ENCODE measurements around the gene ATG7.
"Not testable (repeated sequence)": the region's sequence is repeated elsewhere in the genome, so short reads cannot be mapped to it uniquely, and the experiment has no call there.

The ATG7 gene

GRCh38 chr3:11477407-11477911 lies 205.3 kb downstream of the ATG7 start:
- no peak for DNase-seq

DNA sequence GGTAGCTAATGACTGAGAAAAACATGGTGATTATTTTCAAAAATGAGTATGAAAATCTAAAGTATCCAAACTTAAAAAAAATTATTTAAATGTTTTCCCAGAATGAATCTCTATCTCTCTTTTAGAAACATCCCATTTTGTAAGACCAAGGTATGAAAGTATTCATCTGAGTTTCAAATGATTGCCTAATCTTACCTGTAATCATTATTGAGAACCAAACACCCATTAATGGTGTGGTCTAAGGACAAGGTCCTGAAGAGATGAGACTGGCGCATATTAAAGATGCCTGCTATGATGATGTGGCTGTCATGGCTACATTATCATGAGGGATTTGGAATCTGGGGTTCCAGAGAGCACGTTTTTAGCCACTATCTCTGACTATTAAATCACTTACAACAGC lies 206.0 kb downstream of the ATG7 start:
- DNase-seq = no peak

DNA sequence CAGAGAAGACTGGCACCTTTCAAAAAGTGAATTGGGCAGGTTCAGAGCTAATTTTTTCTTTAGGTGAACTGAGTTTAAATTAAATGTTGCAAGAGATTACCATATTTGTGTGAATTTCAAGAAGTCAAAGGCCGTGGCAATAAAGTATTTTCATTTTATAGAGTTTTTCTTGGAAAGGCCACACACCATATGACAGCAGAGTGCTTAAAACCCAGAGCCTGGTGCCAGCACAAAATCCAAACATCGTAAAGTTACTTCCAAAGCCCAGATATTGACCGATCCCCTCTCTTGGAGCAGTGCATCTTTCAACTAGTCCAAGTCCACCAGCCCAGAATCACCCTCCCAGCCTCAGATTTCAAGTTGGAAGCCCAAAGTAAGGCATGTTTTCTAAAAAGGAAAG lies 207.0 kb downstream of the ATG7 start:
- no peak for DNase-seq

DNA sequence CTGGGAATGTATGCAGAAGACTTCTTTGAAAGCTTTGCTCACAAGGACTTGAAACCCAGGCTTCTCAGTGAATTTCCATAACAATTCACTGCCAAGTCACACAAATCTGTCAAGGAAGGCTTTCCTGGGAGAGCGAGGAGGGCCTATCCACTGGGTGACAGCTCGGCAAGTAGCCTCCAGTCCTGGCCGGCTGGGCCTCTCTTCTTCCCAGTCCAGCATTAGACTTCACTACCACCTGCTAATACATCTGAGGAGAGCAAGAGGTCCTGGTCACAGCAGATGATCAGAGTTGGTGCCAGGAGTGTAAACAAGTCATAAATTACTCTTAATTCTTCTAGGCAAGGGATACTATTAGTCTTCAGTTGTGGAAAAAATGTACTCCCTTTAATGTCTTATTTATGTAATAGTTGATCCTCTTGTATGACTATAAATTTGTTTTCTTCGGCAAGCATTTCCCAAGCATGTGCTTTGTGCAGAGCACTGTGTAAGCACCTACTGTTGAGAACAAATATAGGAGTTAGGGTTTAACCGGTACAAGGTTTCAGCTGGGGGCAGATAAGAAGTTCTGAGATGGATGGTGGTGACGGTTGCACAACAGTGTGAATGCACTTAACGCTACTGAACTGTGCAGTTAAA lies 208.6 kb downstream of the ATG7 start:
- peak in 1 of 2 experiments; percentile 43 for DNase-seq

DNA sequence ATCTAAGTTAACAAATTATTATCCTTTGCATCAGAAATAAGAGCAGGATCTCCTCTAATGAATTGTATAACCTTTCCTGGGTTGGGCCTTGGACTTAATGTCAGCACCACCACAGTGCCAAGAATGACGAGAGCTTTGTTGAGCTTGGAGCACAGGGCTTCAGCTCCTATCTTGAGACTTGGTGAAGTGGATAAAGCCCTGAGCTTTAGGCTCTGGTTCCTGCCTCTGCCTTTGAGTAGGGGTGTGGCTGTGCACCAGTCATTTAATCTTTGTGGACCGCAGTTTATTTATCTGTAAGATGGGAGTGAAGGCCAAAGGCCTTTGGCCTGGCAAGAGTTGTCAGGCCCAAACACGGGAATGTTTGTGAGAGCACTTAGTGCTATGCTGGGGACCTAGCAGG lies 209.4 kb downstream of the ATG7 start:
- DNase-seq = no peak

GRCh38 chr3:11482021-11482420 lies 209.8 kb downstream of the ATG7 start:
- DNase-seq = no peak

DNA sequence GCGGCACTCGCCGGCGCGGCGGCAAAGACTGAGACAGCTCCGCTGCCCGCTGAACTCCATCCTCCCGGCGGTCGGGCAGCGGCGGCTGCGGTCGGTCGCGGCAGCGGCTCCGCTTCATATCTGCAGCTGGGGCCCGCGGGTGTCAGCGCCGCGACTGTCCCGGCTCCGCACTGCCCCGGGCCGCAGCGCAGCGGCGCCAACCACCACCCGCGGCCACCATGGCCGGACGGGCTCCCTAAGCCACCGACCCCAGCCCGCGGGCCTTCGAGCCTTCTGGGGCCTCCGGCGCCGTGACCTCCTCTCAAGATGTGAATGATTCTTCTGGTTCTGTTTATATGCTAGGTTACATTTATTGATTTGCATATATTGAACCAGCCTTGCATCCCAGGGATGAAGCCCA lies 216.2 kb downstream of the ATG7 start:
- DNase-seq = not testable (repeated sequence)

DNA sequence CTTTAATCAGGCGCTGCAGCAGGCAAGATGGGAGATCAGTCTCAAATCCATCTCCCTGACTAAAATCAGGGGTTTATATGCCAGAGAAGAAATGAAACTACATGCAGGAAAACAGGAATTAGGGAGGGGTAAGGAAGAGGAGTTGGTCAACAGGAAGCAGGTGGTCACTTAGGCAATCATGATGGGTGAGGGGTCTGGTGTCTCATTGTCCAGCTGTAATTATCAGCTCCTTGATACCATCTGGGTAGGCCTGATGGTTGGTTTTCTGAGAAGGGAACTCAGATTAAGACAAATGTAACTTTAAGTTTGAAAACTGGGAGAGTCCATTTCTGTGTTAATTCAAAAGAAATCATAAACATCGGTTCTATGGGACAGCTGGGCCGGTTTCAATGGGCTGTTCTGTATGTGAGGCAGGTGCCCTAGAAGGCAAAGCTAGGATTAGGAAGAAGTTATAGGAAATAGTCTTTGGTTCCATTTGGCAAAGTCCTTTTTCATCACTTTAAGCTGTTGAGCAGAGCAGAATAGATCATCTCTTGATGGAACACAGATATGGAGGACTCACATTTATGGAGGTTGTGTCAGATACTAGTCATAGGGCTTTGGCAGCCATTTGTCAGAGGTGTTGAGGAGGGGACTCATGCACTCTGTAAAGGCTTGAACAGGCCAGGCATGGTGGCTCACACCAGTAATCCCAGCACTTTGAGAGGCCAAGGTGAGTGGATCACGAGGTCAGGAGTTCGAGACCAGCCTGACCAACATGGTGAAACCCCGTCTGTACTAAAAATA lies 222.1 kb downstream of the ATG7 start:
- no peak for DNase-seq

DNA sequence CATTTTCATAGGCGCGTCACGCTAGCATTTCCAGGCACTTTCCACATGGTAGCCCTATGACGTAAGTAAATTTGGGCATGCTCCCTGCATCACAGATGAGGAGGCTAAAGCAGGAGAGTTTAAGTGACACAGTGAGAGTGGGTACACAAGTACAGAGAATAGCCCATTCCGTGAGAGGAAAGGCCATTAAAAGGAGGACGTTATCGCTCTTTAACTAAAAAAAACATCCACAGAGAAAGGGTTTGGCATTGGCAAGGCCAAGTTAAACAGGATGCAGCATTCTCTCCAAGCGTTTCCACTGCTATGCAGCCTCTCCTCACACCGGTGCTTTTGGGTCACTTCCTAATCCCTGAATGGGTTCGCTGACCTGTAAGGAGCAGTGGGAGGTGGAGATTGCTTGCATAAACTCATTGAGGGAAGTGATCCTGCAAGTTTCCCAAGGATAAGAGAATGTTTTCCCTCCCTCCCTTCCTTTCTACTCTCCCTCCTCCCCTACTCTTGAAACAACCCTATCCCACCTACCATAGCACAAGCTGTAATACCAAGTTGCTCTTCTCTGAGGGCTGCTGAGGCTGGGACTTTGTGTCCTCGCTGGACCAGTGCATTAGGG lies 223.9 kb downstream of the ATG7 start:
- DNase-seq = peak in 1 of 2 experiments; percentile 36

DNA sequence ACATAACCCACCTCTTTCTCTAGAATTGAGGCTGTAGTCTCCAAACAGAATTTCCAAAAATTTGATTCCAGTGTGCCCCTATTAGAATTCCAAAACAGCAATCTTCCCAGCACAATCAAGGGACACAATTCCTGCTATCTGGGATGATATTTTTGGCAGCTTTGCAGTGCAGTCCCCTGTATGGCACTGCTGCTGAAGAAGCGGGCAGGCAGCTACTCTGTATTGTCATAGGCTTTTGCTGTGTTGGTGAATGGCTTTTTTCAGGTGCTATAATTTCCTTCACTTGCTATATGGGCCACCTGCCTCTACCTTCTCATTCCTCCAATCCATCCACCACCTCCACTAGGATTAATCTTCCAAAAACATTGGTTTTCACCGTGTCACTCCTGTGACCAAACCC lies 226.0 kb downstream of the ATG7 start:
- no peak for DNase-seq

- DNase-seq = peak in 1 of 2 experiments; percentile 8
Measured at GRCh38 chr3:11498646-11499045, 226.4 kb downstream of the ATG7 start.

DNA sequence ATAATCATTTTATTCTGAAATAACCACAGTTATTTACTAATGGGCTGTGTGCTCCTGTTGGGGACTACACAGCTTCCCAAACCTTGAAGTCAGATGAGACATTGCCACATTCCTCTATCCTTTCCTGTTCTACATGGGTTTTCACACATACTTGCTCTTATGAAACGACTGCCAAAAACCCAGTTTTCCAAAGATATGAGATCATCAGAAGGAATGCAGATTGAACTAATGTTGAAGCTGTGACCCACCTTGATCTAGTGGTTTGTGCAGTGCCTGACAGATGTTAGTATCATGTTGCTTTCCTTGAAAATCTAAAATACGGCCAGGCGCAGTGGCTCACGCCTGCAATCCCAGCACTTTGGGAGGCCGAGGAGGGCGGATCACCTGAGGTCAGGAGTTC lies 226.9 kb downstream of the ATG7 start:
- no peak for DNase-seq

DNA sequence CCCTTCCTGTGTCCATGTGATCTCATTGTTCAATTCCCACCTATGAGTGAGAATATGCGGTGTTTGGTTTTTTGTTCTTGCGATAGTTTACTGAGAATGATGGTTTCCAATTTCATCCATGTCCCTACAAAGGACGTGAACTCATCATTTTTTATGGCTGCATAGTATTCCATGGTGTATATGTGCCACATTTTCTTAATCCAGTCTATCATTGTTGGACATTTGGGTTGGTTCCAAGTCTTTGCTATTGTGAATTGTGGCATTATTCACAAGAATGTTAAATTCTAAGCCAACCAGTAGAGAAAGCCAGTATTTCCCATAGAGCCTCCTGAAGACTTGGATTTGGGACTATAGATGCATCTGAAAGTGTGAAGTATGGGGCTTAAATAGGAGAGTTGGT lies 230.2 kb downstream of the ATG7 start:
- DNase-seq = not testable (repeated sequence)

GRCh38 chr3:11507719-11508118 lies 235.5 kb downstream of the ATG7 start:
- DNase-seq = no peak

DNA sequence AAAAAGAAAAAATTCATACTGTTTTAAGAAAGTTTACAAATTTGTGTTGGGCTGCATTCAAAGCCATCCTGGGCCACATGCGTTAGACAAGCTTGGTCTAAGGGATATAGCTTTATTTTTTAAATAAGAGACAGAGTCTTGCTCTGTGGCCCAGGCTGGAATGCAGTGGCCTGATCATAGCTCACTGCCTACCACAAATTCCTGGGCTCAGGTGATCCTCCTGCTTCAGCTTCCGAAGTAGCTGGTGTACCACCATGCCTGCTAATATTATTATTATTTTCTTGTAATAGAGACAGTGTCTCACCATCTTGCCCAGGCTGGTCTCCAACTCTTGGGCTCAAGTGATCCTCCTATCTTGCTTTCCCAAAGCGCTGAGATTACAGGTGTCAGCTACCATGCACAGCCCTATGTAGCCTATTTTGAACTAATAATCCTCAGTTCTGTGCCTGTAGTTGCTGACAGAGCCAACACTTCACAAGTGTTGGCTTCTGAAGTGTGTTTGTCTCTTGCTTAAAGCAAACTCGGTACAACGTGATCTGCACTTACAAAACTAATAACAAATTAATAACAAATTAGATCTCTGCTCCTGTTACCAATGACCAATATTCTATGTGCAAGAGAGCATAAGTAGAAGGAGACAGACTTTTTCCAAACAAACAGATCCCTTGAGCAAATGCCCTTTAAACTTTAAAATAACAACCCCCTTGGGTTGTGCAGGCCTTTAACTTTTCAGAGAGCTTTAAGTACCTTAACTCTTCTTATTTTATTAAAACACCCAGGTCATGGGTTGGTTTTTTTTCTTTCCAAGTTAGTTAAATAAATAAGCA lies 236.4 kb downstream of the ATG7 start:
- no peak for DNase-seq

DNA sequence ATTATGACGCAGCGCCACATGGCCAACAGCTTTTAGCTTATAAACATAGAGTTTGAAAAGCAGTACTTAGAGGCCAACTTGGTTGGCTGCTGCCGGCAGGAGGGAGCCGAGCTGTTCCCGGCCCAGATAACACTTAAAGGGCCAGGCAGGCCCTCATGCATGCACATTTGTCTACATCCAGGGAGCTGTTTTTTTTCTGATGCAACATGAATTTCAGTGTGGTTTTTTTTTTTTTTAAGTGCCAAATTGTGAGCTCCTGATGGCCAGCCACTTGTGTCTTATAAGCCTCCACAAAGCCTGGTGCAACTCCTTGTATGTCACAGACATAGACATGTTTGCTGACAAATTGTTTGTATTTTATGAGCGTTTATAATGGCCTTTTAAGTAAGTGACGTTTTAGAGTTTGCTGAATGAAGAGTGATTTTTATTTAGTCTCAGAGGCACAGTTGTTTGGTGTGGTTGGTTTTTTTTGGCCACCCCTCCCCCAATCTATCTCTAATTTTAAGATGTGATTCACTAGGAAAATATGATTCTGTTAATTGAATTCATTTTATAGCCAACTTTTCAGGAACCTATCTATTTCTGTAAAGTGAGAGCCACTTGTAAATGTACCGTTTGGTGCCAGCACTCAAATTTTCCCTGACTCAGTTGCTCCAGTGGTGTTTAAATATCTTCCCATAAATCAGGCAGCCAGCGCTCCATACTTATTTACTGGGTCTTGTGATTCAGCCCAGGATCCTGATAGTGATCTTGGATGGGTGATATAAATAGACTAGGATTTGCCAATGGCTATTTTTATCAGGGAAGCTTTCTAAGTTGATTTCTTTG lies 237.2 kb downstream of the ATG7 start:
- DNase-seq = peak in 1 of 2 experiments; percentile 19

- no peak for DNase-seq
Measured at GRCh38 chr3:11510001-11510340, 237.8 kb downstream of the ATG7 start.

DNA sequence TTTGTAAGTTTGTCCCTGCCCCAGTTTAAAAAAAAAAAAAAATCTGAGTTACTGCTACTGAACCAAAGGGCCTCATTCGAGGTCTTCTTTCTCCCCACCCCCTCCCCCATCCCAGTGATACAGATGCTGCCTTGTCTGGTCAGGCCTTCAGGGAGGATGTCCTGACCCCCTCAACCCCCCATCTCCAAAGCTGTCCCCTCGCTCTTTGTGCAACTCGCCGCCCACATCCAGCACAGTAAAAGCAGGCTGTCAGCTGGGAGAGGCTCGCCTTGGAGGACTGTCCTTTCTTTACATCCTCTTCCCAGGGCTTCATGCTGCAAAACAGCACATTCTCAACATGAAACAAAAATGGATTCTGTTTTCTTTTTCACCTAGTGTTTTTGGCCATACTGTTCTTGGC lies 238.2 kb downstream of the ATG7 start:
- no peak for DNase-seq

DNA sequence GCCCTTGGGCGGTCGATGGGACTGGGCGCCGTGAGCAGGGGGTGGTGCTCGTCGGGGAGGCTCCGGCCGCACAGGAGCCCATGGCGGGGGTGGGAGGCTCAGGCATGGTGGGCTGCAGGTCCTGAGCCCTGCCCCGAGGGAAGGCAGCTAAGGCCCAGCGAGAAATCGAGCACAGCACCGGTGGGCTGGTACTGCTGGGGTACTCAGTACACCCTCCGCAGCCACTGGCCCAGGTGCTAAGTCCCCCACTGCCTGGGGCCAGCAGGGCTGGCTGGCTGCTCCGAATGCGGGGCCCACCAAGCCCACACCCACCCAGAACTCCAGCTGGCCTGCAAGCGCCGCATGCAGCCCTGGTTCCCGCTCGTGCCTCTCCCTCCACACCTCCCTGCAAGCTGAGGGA lies 239.4 kb downstream of the ATG7 start:
- DNase-seq = not testable (repeated sequence)

- DNase-seq = not testable (repeated sequence)
Measured at GRCh38 chr3:11513125-11513816, 241.1 kb downstream of the ATG7 start.

DNA sequence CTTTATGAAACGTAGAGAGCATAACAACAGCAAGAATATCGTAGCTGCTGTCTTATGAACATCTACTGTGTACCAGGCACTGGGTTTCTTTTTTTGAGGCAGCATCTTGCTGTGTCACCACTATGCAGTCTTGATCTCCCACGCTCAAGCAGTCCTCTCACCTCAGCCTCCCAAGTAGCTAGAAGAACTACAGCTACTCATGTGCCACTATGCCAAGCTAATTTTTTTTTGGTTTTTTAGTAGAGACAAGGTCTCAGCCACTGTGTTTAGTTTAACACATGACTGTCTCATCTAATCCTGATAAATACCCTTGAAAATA lies 241.6 kb downstream of the ATG7 start:
- DNase-seq = no peak

Measured in NCI-H2081 (cell line).